Measurements from ENCODE around the gene TACC2.
"Not testable (repeated sequence)": the region's sequence is repeated elsewhere in the genome, so short reads cannot be mapped to it uniquely, and the experiment has no call there.

TACC2 gene, protein sequence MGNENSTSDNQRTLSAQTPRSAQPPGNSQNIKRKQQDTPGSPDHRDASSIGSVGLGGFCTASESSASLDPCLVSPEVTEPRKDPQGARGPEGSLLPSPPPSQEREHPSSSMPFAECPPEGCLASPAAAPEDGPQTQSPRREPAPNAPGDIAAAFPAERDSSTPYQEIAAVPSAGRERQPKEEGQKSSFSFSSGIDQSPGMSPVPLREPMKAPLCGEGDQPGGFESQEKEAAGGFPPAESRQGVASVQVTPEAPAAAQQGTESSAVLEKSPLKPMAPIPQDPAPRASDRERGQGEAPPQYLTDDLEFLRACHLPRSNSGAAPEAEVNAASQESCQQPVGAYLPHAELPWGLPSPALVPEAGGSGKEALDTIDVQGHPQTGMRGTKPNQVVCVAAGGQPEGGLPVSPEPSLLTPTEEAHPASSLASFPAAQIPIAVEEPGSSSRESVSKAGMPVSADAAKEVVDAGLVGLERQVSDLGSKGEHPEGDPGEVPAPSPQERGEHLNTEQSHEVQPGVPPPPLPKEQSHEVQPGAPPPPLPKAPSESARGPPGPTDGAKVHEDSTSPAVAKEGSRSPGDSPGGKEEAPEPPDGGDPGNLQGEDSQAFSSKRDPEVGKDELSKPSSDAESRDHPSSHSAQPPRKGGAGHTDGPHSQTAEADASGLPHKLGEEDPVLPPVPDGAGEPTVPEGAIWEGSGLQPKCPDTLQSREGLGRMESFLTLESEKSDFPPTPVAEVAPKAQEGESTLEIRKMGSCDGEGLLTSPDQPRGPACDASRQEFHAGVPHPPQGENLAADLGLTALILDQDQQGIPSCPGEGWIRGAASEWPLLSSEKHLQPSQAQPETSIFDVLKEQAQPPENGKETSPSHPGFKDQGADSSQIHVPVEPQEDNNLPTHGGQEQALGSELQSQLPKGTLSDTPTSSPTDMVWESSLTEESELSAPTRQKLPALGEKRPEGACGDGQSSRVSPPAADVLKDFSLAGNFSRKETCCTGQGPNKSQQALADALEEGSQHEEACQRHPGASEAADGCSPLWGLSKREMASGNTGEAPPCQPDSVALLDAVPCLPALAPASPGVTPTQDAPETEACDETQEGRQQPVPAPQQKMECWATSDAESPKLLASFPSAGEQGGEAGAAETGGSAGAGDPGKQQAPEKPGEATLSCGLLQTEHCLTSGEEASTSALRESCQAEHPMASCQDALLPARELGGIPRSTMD (N-terminal part only)

DNA sequence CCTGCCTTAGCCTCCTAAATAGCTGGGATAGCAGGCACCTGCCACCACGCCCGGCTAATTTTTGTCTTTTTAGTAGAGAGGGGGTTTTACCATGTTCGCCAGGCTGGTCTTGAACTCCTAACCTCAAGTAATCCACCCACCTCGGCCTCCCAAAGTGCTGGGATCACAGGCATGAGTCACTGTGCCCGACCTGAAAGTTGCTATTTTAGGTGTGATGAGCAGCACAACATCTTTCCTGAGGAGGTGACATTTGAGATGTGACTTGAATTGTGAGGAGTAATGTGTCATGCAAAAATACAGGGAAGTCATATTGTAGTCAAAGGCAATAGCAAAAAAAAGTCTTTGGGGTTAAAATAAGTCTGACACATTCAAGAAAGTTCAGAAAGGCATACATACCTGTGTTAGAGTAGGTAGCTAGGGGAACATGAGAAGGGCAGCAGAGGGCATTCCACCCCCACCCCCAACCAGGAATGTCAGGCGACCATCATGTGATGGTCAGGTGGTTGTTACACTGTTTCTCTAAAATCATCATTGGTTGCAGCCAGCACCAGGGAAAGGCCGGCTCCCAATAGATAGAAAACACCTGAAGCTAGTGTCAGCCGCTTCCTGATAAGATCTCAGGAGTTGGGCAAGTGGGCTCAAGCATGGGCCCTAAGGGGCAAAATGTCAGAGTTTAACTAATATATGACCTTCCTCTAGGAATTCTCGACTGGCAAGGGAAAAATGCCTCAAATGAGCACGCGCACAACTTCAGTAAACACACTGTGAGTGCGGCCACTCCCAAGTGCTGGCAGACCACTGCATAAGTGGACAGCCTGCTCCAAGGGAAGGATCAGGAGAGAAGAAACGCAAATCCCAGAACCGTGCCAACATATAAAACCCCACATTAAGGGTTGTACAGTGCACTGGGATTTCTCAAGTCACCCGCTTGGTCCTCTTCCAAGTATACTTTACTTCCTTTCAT, at the start of gene TACC2:
TSS of gene TACC2 (plus strand) at position 803 of the 964 bp plus-strand sequence. CDS start 32,819 bp downstream, outside the sequence.
- no peak for DNase-seq (ENCODE audit: low spot score)

DNA sequence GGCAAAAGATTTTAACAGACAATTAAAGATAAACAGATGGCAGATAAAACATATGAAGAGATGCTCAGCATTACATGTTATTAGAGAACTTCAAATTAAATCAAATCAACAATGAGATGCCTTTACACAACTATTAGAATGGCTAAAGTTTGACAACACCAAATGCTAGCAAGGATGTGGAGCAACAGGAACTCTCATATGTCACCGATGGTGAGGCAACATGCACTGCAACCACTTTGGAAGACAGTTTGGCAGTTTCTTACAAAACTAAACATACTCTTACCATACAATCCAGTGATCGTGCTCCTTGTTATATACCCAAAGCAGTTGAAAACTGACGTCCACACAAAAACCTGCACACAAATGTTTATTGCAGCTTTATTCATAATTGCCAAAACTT, 47.4 kb upstream of the TACC2 start:
- DNase-seq (ENCODE audit: low spot score) = no peak

DNA sequence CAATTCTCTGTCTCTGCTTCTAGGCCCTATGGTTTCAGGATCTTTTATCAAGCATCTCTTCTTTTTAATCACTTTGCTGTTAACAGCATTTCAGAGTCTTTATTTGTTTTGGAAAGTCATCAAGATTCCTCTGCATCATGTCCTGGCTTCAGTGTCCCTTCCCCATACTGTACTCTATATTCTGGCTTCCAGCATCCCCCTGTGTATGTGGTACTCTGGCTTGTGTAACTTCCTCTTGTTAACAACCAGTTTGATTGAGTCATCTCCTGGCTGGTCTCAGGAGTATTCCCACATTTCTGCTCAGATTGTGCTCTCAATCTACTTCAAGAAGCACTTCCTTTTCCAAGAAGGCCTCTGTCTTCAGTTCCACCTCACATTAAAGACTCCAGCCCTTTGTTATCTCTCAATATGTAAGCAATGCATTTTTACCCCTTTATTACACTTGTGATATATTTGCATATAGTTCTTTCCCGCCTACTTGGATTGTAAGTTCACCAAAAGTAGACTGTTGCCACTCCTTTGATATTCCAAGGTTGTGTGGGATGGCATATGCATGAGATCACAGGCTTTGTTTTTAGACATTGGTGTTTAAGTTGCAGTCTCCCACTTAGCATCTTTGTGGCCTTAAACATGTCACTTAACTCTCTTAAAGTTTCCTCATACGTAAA, 46.1 kb upstream of the TACC2 start:
- DNase-seq (ENCODE audit: low spot score) = peak; percentile 81

GRCh38 chr10:121947343-121948330, 41.3 kb upstream of the TACC2 start:
- DNase-seq (ENCODE audit: low spot score) = no peak

- DNase-seq (ENCODE audit: low spot score) = no peak
Observed at GRCh38 chr10:121949049-121949448, 39.9 kb upstream of the TACC2 start.

DNA sequence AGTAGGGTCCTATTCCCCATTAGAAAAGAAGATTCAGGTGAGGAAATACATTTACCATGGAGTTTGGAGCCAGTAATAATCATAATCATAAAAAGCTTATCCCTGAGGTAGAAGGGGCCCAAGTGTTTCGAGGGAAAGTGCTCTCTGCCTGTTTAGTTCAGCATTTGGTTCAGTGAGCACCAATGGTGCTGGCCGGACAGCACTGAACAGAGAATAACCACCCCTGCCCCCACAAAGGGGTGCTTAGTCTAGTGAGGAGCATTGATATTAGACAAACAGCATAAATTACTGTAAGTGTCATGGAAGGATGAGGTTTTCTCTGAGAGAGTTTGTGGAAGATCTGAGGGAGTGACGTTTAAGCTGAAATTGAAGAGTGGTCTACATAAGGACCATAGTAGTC, 39.5 kb upstream of the TACC2 start:
- DNase-seq (ENCODE audit: low spot score) = no peak

GRCh38 chr10:121952226-121952625, 36.7 kb upstream of the TACC2 start:
- peak; percentile 27 for DNase-seq (ENCODE audit: low spot score)

GRCh38 chr10:121956111-121957061, 32.6 kb upstream of the TACC2 start:
- DNase-seq (ENCODE audit: low spot score) = peak; percentile 32

DNA sequence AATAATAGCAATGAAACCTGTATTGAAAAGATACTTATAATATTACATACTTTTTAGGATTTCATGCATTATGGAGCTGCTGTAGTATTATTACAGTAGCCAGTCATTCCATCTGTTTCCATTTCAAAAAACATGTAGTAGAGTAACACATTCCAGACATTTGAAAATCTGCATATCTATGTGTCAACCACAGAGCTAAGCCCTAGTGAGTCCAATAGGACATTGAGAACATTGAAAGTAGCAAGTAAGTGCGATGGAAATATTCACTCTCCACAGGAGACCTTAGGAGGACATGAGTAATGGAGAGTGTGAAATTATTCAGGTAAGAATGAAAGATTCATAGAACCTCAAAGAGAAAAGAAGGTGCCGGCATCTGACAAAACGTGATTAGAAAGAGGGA, 29.3 kb upstream of the TACC2 start:
- no peak for DNase-seq (ENCODE audit: low spot score)

DNA sequence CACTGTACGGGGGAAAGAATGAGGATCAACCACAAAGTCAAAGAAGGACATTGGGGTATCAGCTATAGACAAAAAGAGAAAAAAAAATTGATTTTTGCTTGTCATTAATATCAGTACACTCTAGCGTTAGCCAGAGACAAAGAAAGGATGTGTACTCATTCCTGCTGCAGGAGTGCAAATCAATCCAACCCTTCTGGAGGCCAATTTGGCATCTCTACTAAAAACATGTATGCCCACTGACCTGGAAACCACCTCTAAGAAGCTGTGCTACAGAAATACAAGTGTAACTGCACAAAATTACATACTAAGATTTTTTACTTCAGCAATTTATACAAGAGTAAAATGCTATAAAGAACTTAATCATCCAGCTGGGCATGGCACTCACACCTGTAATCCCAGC, 27.5 kb upstream of the TACC2 start:
- no peak for DNase-seq (ENCODE audit: low spot score)

GRCh38 chr10:121965996-121966395, 23.0 kb upstream of the TACC2 start:
- DNase-seq (ENCODE audit: low spot score) = no peak

GRCh38 chr10:121969086-121969485, 19.9 kb upstream of the TACC2 start:
- DNase-seq (ENCODE audit: low spot score) = not testable (repeated sequence)

DNA sequence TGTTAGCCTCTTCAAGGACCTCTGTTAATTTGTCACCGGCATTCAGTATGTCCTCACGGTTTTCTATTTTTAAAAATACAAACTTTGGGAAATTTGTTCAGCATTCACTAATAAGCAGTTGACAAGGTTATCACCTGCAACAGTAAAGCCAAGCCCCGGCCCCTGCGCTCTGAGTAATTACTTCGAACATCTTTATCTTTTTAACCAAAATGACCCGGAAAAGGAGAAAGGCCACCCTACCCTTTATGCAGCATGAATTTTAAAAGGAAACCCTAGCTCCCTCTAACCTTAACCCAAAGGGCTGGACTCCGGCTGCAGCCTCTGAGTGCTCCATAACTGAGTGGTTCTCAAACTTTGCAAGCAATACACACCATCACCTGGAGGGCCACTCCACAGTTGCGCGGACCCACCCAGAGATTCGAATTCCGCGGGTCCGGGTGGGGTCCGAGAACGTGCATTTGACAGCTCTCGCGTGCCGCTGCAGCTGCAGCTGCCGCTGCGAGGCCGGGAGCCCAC, 14.9 kb upstream of the TACC2 start:
- DNase-seq (ENCODE audit: low spot score) = no peak

- DNase-seq (ENCODE audit: low spot score) = peak; percentile 94
Observed at GRCh38 chr10:121974535-121975294, 14.2 kb upstream of the TACC2 start, which contains the start of gene NSMCE4A. Gene NSMCE4A, minus strand, starts transcription at chr10:121975217. Its CDS starts 52 bp downstream, at chr10:121975165.

DNA sequence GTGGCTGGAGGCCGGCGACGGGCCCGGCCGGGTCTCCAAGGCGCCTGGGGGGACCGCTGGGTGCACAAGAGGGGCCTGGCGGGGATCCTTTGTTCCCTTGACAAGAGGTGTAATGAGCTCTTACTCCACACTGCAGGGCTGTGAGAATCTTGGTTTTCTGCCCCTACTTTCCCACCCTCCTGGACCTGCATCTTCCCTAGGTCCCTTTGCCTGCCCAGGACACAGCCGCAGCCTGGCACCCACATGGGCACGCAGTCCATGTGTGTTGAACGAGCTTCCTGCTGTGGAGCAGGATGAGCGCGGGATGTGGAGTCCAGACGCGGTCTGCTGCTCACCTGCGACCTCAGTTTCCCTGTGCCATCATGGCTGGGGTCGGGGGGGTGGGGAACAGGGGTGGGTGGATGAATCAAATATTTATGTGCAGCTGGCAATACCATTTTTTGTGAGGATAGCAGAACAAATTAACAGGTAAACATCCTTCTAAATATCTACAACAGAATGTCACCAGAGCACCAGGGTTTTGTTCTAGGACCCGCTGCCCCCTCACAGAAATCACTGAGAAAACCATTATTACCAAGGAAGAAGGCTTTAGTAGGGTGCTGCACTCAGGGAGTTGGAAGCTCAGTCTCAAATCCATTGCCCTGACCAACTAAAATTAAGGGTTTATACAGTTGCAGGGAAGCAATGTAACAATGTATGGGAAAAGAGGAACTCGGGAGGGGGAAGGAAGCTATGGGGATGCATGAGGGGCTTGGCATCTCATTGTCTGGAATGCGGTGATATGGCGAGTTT, 13.5 kb upstream of the TACC2 start:
- no peak for DNase-seq (ENCODE audit: low spot score)

DNA sequence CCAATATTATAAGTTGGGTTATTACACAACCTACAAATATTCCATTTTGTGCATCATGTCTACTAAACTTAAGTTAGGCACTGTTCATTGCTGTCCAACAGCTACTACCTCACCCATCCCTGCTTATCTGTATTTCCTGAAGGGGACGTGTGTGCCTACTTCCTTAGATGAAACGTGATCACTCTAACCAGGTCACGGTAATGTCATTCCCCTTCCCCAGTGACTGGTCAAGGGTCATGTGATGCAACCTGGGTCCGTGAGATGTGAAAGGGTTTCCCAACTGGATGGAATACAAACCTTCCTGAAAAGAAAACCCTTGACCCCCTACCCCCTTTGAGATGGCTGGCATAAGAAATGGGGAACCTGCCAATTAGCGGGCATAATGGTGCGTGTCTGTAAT, 12.4 kb upstream of the TACC2 start:
- no peak for DNase-seq (ENCODE audit: low spot score)

Data from GM03348 (cell line).